Neural cell (in vitro differentiated cells): ENCODE data around the gene ZNF223. TPM values are rescaled to one million over a fixed set of nuclear protein-coding genes. Genes with fewer than 3 reads are reported as not detected.

Experiments used
- H2AFZ ChIP-seq: fragments of 200-600, 300-800 bp; sonication (generic), shearing (Covaris generic); 2 replicates; pipeline ENCODE4 v1.6.0; 2014; ENCODE audit warnings: low read depth, mild to moderate bottlenecking, antibody characterized with exemption, low read length, moderate library complexity
- H3F3A ChIP-seq: fragments of 200-600 bp; shearing (Covaris generic); 2 replicates; pipeline ENCODE4 v1.6.1; 2016; ENCODE audit warnings: mild to moderate bottlenecking, moderate library complexity, mixed read lengths, antibody characterized with exemption, low read length; ENCODE audit not compliant: insufficient read depth, poor library complexity, severe bottlenecking
- H3K27ac ChIP-seq: fragments of 200-600, 300-800 bp; sonication (generic), shearing (Covaris generic); 2 replicates; pipeline ENCODE4 v1.5.1; 2014; ENCODE audit warnings: mild to moderate bottlenecking, low read length, moderate library complexity
- H3K27me3 ChIP-seq: fragments of 300-800, 200-600 bp; sonication (generic), shearing (Covaris generic); 2 replicates; pipeline ENCODE4 v1.6.0; 2014; ENCODE audit warnings: mild to moderate bottlenecking, low read depth, low read length, moderate library complexity; ENCODE audit not compliant: insufficient read depth
- H3K36me3 ChIP-seq: fragments of 300-800, 200-600 bp; sonication (generic), shearing (Covaris generic); 2 replicates; pipeline ENCODE4 v1.5.1; 2014; ENCODE audit warnings: mild to moderate bottlenecking, antibody characterized with exemption, low read length, moderate library complexity; ENCODE audit not compliant: insufficient read depth
- H3K4me2 ChIP-seq: fragments of 300-800, 200-600 bp; sonication (generic), shearing (Covaris generic); 2 replicates; pipeline ENCODE4 v1.6.0; 2014; ENCODE audit warnings: mild to moderate bottlenecking, low read length
- H3K4me3 ChIP-seq: fragments of 300-800, 200-600 bp; sonication (generic), shearing (Covaris generic); 2 replicates; pipeline ENCODE4 v1.5.1; 2014; ENCODE audit warnings: mild to moderate bottlenecking, low read length, moderate library complexity
- H3K79me2 ChIP-seq: fragments of 200-600 bp; shearing (Covaris generic); replicated peaks from 2 replicates; pipeline ENCODE4 v1.6.0; 2014; ENCODE audit warnings: mild to moderate bottlenecking, low read length, moderate library complexity; ENCODE audit not compliant: insufficient read depth
- H3K9ac ChIP-seq: fragments of 300-800, 200-600 bp; sonication (generic), shearing (Covaris generic); 2 replicates; pipeline ENCODE4 v1.6.1; 2016; ENCODE audit warnings: mild to moderate bottlenecking, low read length, mixed read lengths
- H3K9me2 ChIP-seq: fragments of 200-600 bp; shearing (Covaris generic); 2 replicates; pipeline ENCODE4 v1.6.1; 2016; ENCODE audit warnings: mild to moderate bottlenecking, low read length, mixed read lengths; ENCODE audit not compliant: insufficient read depth
- H3K9me3 ChIP-seq: fragments of 200-600, 300-800 bp; sonication (generic), shearing (Covaris generic); 2 replicates; pipeline ENCODE4 v1.6.1; 2016; ENCODE audit warnings: mild to moderate bottlenecking, mixed run types, low read length, moderate library complexity, mixed read lengths
- H4K20me1 ChIP-seq: fragments of 200-600 bp; shearing (Covaris generic); 2 replicates; pipeline ENCODE4 v1.6.1; 2016; ENCODE audit warnings: mild to moderate bottlenecking, mixed run types; ENCODE audit not compliant: insufficient read depth
- EP300 ChIP-seq: fragments of 450-650 bp; conservative IDR thresholded peaks from 2 replicates; pipeline ENCODE4 v1.6.1; 2014; ENCODE audit warnings: antibody characterized with exemption, mild to moderate bottlenecking, moderate library complexity; ENCODE audit not compliant: poor library complexity, severe bottlenecking
- EZH2 ChIP-seq: fragments of 200-600, 300-800 bp; shearing (Covaris generic), sonication (generic); IDR thresholded peaks from 2 replicates; pipeline ENCODE4 v1.6.1; 2014; ENCODE audit warnings: antibody characterized with exemption, low read length, borderline replicate concordance, mild to moderate bottlenecking; ENCODE audit not compliant: insufficient read depth, poor library complexity, severe bottlenecking
- MXI1 ChIP-seq: fragments of 450-650 bp; conservative IDR thresholded peaks from 2 replicates; pipeline ENCODE4 v1.6.1; 2014; ENCODE audit warnings: antibody characterized with exemption, mild to moderate bottlenecking; ENCODE audit not compliant: poor library complexity, severe bottlenecking
- POLR2AphosphoS5 ChIP-seq: IDR thresholded peaks from 2 replicates; pipeline ENCODE4 v1.6.1; 2012
- RAD21 ChIP-seq: fragments of 450-650 bp; conservative IDR thresholded peaks from 2 replicates; pipeline ENCODE4 v1.6.1; 2014; ENCODE audit warnings: antibody characterized with exemption, mild to moderate bottlenecking, moderate library complexity
- SMC3 ChIP-seq: fragments of 450-650 bp; conservative IDR thresholded peaks from 2 replicates; pipeline ENCODE4 v1.6.1; 2014; ENCODE audit warnings: antibody characterized with exemption, mild to moderate bottlenecking, moderate library complexity; ENCODE audit not compliant: poor library complexity
- TAF1 ChIP-seq: IDR thresholded peaks from 2 replicates; pipeline ENCODE4 v1.6.1; 2012; ENCODE audit warnings: low read depth
- polyA plus RNA-seq: library from polyadenylated mRNA; depleted of rRNA; stranded (reverse); fragments of >200 nt; gene quantifications from 2 replicates; pipeline ENCODE4 v1.2.3, GENCODE V29; 2014
- TF ChIP-seq, protein P1 (sequence below): IDR thresholded peaks from 2 replicates; pipeline ENCODE4 v1.6.1; 2012; ENCODE audit warnings: borderline replicate concordance
- TF ChIP-seq, protein P2 (sequence below): fragments of 450-650 bp; IDR thresholded peaks from 2 replicates; pipeline ENCODE4 v1.5.1; 2014; ENCODE audit warnings: antibody characterized with exemption, mild to moderate bottlenecking, moderate library complexity; ENCODE audit not compliant: poor library complexity, severe bottlenecking

The ZNF223 gene
- polyA plus RNA-seq, 1 donor from 2014 or later: 22.7 TPM

DNA sequence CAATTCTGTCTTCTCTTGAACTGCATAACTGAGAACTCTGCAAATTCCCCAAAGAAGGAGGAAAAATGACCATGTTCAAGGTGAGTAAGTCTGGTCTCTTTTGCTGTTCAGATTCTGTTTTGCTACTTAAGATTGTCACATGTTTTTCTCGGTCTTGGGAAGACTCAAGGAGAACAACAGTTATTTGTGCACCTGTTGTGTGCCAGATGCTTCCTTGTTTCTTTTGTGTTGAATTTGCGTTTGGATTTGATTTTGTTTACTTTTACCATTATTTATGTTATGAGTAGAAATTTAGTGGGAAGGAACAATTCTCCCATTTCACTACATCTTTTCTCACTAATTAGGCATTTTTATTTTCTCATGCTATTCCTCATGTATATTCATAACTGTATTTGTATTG, 24.5 kb downstream of the ZNF223 start:
- no peak for TF ChIP-seq EP300
- H3K4me2 ChIP-seq: no peak overlapping the region
- H3K27me3 ChIP-seq: no peaks in the 10 kb centered on the region
- no peak overlapping the region for H2AFZ ChIP-seq
- no peaks in the 10 kb centered on the region for H3K36me3 ChIP-seq
- H3K79me2 ChIP-seq: no peaks in the 10 kb centered on the region
- H3K4me3 ChIP-seq: no peak overlapping the region
- no peaks in the 10 kb centered on the region for H3F3A ChIP-seq
- H3K27ac ChIP-seq: no peak overlapping the region
- H4K20me1 ChIP-seq: no peaks in the 10 kb centered on the region
- no peaks in the 10 kb centered on the region for H3K9me3 ChIP-seq
- no peaks in the 10 kb centered on the region for H3K9me2 ChIP-seq
- no peak overlapping the region for H3K9ac ChIP-seq

DNA sequence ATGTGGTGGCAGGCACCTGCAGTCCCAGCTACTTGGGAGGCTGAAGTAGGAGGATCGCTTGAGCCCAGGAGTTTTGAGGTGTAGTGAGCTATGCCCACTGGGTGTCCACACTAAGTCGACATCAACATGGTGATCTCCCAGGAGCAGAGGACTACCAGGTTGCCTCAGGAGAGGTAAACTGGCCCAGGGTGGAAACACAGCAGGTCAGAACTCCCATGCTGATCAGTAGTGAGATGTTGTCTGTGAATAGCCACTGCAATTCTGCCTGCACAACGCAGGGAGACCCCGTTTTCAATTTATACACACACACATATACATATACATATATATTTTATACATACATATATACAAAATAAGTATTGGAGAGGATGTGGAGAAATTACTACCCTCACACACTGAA, 40.3 kb downstream of the ZNF223 start:
- Histone ChIP-seq H3K4me2 (no peak overlapping the region), H3K9me3 (no peaks in the 10 kb centered on the region), H3K36me3 (no peaks in the 10 kb centered on the region), H3K9me2 (no peaks in the 10 kb centered on the region), H3K27ac (no peak overlapping the region), H3K79me2 (no peaks in the 10 kb centered on the region), H3K9ac (no peak overlapping the region), H3K4me3 (no peak overlapping the region), H4K20me1 (no peaks in the 10 kb centered on the region), H3F3A (no peaks in the 10 kb centered on the region), H2AFZ (no peak overlapping the region), H3K27me3 (no peaks in the 10 kb centered on the region)
- TF ChIP-seq RAD21: no peak
- TF ChIP-seq, protein P1, sequence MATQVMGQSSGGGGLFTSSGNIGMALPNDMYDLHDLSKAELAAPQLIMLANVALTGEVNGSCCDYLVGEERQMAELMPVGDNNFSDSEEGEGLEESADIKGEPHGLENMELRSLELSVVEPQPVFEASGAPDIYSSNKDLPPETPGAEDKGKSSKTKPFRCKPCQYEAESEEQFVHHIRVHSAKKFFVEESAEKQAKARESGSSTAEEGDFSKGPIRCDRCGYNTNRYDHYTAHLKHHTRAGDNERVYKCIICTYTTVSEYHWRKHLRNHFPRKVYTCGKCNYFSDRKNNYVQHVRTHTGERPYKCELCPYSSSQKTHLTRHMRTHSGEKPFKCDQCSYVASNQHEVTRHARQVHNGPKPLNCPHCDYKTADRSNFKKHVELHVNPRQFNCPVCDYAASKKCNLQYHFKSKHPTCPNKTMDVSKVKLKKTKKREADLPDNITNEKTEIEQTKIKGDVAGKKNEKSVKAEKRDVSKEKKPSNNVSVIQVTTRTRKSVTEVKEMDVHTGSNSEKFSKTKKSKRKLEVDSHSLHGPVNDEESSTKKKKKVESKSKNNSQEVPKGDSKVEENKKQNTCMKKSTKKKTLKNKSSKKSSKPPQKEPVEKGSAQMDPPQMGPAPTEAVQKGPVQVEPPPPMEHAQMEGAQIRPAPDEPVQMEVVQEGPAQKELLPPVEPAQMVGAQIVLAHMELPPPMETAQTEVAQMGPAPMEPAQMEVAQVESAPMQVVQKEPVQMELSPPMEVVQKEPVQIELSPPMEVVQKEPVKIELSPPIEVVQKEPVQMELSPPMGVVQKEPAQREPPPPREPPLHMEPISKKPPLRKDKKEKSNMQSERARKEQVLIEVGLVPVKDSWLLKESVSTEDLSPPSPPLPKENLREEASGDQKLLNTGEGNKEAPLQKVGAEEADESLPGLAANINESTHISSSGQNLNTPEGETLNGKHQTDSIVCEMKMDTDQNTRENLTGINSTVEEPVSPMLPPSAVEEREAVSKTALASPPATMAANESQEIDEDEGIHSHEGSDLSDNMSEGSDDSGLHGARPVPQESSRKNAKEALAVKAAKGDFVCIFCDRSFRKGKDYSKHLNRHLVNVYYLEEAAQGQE: no peak
- no peak for TF ChIP-seq TAF1
- no peak for TF ChIP-seq POLR2AphosphoS5
- TF ChIP-seq EP300: no peak
- TF ChIP-seq EZH2: no peak
- no peak for TF ChIP-seq SMC3
- no peak for TF ChIP-seq MXI1
- TF ChIP-seq, protein P2, sequence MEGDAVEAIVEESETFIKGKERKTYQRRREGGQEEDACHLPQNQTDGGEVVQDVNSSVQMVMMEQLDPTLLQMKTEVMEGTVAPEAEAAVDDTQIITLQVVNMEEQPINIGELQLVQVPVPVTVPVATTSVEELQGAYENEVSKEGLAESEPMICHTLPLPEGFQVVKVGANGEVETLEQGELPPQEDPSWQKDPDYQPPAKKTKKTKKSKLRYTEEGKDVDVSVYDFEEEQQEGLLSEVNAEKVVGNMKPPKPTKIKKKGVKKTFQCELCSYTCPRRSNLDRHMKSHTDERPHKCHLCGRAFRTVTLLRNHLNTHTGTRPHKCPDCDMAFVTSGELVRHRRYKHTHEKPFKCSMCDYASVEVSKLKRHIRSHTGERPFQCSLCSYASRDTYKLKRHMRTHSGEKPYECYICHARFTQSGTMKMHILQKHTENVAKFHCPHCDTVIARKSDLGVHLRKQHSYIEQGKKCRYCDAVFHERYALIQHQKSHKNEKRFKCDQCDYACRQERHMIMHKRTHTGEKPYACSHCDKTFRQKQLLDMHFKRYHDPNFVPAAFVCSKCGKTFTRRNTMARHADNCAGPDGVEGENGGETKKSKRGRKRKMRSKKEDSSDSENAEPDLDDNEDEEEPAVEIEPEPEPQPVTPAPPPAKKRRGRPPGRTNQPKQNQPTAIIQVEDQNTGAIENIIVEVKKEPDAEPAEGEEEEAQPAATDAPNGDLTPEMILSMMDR: no peak
